HG03139 (cell line): ENCODE data around the gene ANKRD10.
A peak's percentile ranks its signal among the peaks of the same experiment; 100 is the strongest.
"Not testable (repeated sequence)": the region's sequence is repeated elsewhere in the genome, so short reads cannot be mapped to it uniquely, and the experiment has no call there.

Experiments used
- ATAC-seq: cut with Tn5 transposase; IDR thresholded peaks from one replicate; pipeline ENCODE4 v1.9.1; 2021; ENCODE audit not compliant: unreplicated experiment

Gene ANKRD10

GRCh38 chr13:110869805-110870706 lies 44.8 kb downstream of the ANKRD10 start:
- ATAC-seq, result no peak

GRCh38 chr13:110869231-110869804 lies 45.6 kb downstream of the ANKRD10 start:
- ATAC-seq, result no peak

GRCh38 chr13:110868720-110869119 lies 46.1 kb downstream of the ANKRD10 start:
- no peak for ATAC-seq

- ATAC-seq, result no peak
These were observed 47.5 kb downstream of the ANKRD10 start for GRCh38 chr13:110867380-110867779.

GRCh38 chr13:110866491-110867170 lies 48.2 kb downstream of the ANKRD10 start:
- no peak for ATAC-seq

- ATAC-seq, result no peak
These were observed 51.2 kb downstream of the ANKRD10 start for GRCh38 chr13:110863685-110864084.

- no peak for ATAC-seq
These were observed 53.9 kb downstream of the ANKRD10 start for GRCh38 chr13:110860983-110861382.

GRCh38 chr13:110856942-110857835 lies 57.7 kb downstream of the ANKRD10 start:
- peak; percentile 64 for ATAC-seq

GRCh38 chr13:110855363-110855762 lies 59.5 kb downstream of the ANKRD10 start:
- no peak for ATAC-seq

- no peak for ATAC-seq
These were observed 60.0 kb downstream of the ANKRD10 start for GRCh38 chr13:110854866-110855265.

GRCh38 chr13:110853235-110853721 lies 61.6 kb downstream of the ANKRD10 start:
- no peak for ATAC-seq

- ATAC-seq, result no peak
These were observed 64.0 kb downstream of the ANKRD10 start for GRCh38 chr13:110850840-110851239.

- no peak for ATAC-seq
These were observed 64.9 kb downstream of the ANKRD10 start for GRCh38 chr13:110850006-110850405.

GRCh38 chr13:110845520-110845919 lies 69.3 kb downstream of the ANKRD10 start:
- no peak for ATAC-seq

- no peak for ATAC-seq
These were observed 73.0 kb downstream of the ANKRD10 start for GRCh38 chr13:110841846-110842245.

- no peak for ATAC-seq
These were observed 73.5 kb downstream of the ANKRD10 start for GRCh38 chr13:110841406-110841805.

GRCh38 chr13:110838867-110839538 lies 75.9 kb downstream of the ANKRD10 start:
- ATAC-seq, result no peak

- ATAC-seq, result no peak
These were observed 76.8 kb downstream of the ANKRD10 start for GRCh38 chr13:110838116-110838515.

- not testable (repeated sequence) for ATAC-seq
These were observed 77.3 kb downstream of the ANKRD10 start for GRCh38 chr13:110837397-110838061.

- ATAC-seq, result no peak
These were observed 78.3 kb downstream of the ANKRD10 start for GRCh38 chr13:110836605-110836903.
